Measurements from ENCODE around the gene CD80.

Gene CD80

GRCh38 chr3:119497820-119498185 is 61.6 kb downstream of the CD80 start:
- peak overlapping the region; percentile 98 for H3K4me3 ChIP-seq (ENCODE audit: control insufficient read depth, low read depth, low read length)
- no peak for TF ChIP-seq CTCF (conservative IDR thresholded peaks at IDR 0.05; ENCODE audit: control insufficient read depth, insufficient read depth, low read depth, low read length)
- peak; percentile 30 for DNase-seq (ENCODE audit: low read depth)

- no peak overlapping the region for H3K4me3 ChIP-seq (ENCODE audit: control insufficient read depth, low read depth, low read length)
- no peak for DNase-seq (ENCODE audit: low read depth)
- peak; percentile 4 for TF ChIP-seq CTCF (conservative IDR thresholded peaks at IDR 0.05; ENCODE audit: control insufficient read depth, insufficient read depth, low read depth, low read length)
These were observed 64.8 kb downstream of the CD80 start for GRCh38 chr3:119494597-119494996.

GRCh38 chr3:119492810-119493209 is 66.6 kb downstream of the CD80 start:
- H3K4me3 ChIP-seq (ENCODE audit: control insufficient read depth, low read depth, low read length) = no peak overlapping the region
- TF ChIP-seq CTCF (conservative IDR thresholded peaks at IDR 0.05; ENCODE audit: control insufficient read depth, insufficient read depth, low read depth, low read length) = no peak
- no peak for DNase-seq (ENCODE audit: low read depth)

- DNase-seq (ENCODE audit: low read depth) = no peak
- TF ChIP-seq CTCF (conservative IDR thresholded peaks at IDR 0.05; ENCODE audit: control insufficient read depth, insufficient read depth, low read depth, low read length) = no peak
- no peak overlapping the region for H3K4me3 ChIP-seq (ENCODE audit: control insufficient read depth, low read depth, low read length)
These were observed 67.3 kb downstream of the CD80 start for GRCh38 chr3:119492128-119492527.

GRCh38 chr3:119490153-119490552 is 69.3 kb downstream of the CD80 start:
- TF ChIP-seq CTCF (conservative IDR thresholded peaks at IDR 0.05; ENCODE audit: control insufficient read depth, insufficient read depth, low read depth, low read length) = no peak
- no peak for DNase-seq (ENCODE audit: low read depth)
- H3K4me3 ChIP-seq (ENCODE audit: control insufficient read depth, low read depth, low read length) = no peak overlapping the region

- no peak overlapping the region for H3K4me3 ChIP-seq (ENCODE audit: control insufficient read depth, low read depth, low read length)
- no peak for DNase-seq (ENCODE audit: low read depth)
- TF ChIP-seq CTCF (conservative IDR thresholded peaks at IDR 0.05; ENCODE audit: control insufficient read depth, insufficient read depth, low read depth, low read length) = no peak
These were observed 73.9 kb downstream of the CD80 start for GRCh38 chr3:119485563-119485962.

- no peak for TF ChIP-seq CTCF (conservative IDR thresholded peaks at IDR 0.05; ENCODE audit: control insufficient read depth, insufficient read depth, low read depth, low read length)
- no peak for DNase-seq (ENCODE audit: low read depth)
These were observed 76.3 kb downstream of the CD80 start for GRCh38 chr3:119483101-119483500.

More at GRCh38 chr3:119483101-119483500, 76.3 kb downstream of the CD80 start:
- no peak overlapping the region for H3K4me3 ChIP-seq (ENCODE audit: control insufficient read depth, low read depth, low read length)

All from fibroblast of mammary gland (primary cell).